GM18873 (cell line): ENCODE data around the gene GRIK4.
"Not testable (repeated sequence)": the region's sequence is repeated elsewhere in the genome, so short reads cannot be mapped to it uniquely, and the experiment has no call there.

Source experiments
- ATAC-seq: cut with Tn5 transposase; IDR thresholded peaks from one replicate; pipeline ENCODE4 v1.9.1; 2021; ENCODE audit warnings: mild to moderate bottlenecking, moderate library complexity, moderate number of reproducible peaks; ENCODE audit not compliant: unreplicated experiment, low FRiP score

GRIK4 gene

GRCh38 chr11:120511116-120511819 lies at the start of gene GRIK4:
Gene GRIK4, plus strand, starts transcription at chr11:120511748. Its CDS starts 148,571 bp downstream, at chr11:120660319.
- ATAC-seq, result no peak

DNA sequence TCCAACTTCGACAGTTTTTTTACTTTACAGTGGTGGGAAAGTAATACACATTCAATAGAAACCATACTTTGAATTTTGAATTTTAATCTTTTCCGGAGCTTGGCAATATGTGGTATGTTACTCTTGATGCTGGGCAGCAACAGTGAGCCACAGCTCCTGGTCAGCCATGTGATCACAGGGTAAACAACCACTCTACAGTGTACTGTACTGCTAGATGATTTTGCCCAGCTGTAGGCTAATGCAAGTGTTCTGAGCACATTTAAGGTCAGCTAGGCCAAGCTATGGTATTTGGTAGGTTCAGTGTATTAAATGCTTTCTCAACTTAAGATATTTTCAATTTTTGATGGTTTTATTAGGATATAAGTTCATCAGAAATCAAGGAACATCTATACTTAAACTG lies 48.7 kb upstream of the GRIK4 start:
- ATAC-seq, result no peak

- ATAC-seq, result no peak
These were observed 45.5 kb upstream of the GRIK4 start for GRCh38 chr11:120465921-120466534.

- ATAC-seq, result no peak
These were observed 43.9 kb upstream of the GRIK4 start for GRCh38 chr11:120467627-120468026.

- no peak for ATAC-seq
These were observed 40.4 kb upstream of the GRIK4 start for GRCh38 chr11:120471131-120471530.

DNA sequence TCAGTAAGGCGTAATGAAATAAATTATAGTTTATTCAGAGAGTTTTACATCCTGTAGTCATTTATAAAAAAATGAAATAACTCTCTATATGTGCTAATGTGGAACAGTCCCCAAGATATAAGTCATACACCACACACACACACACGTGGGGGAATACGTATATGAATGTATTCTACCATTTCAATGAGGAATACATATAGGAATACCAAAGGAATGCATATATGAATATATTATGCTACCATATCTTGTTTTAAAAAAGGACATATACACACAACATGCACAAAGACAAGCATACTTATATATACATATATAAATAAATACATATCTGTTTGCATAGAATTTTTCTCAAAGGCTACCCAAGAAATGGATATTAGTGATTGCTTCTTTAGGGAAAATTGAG lies 39.6 kb upstream of the GRIK4 start:
- ATAC-seq, result no peak

- no peak for ATAC-seq
These were observed 38.0 kb upstream of the GRIK4 start for GRCh38 chr11:120473503-120473902.

GRCh38 chr11:120482149-120482548 lies 29.4 kb upstream of the GRIK4 start:
- ATAC-seq, result no peak

DNA sequence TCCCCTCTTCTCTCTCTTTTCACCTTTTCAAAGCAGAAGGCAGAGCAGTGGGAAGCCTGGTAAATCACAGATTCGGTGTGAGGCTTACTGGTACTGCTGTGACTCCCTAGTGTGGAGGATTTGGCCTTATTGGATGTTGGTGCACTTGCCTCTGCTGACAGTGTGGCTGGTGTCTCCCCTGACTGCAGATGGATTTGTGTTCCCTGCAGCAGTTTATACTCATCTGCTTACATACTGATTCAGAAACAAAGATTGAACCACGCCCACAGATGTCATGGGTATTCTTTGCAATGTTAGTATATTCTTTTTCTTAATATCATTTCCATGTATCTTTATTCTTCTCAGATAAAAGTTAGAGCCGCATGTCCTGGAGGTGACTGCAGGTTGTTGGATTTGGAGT lies 26.8 kb upstream of the GRIK4 start:
- ATAC-seq, result no peak

GRCh38 chr11:120486138-120486537 lies 25.4 kb upstream of the GRIK4 start:
- no peak for ATAC-seq

GRCh38 chr11:120489799-120490198 lies 21.7 kb upstream of the GRIK4 start:
- ATAC-seq, result no peak

- no peak for ATAC-seq
These were observed 19.1 kb upstream of the GRIK4 start for GRCh38 chr11:120492486-120492885.

- no peak for ATAC-seq
These were observed 17.0 kb upstream of the GRIK4 start for GRCh38 chr11:120494595-120494994.

- ATAC-seq, result no peak
These were observed 12.5 kb upstream of the GRIK4 start for GRCh38 chr11:120499088-120499487.

GRCh38 chr11:120499859-120500258 lies 11.7 kb upstream of the GRIK4 start:
- no peak for ATAC-seq

DNA sequence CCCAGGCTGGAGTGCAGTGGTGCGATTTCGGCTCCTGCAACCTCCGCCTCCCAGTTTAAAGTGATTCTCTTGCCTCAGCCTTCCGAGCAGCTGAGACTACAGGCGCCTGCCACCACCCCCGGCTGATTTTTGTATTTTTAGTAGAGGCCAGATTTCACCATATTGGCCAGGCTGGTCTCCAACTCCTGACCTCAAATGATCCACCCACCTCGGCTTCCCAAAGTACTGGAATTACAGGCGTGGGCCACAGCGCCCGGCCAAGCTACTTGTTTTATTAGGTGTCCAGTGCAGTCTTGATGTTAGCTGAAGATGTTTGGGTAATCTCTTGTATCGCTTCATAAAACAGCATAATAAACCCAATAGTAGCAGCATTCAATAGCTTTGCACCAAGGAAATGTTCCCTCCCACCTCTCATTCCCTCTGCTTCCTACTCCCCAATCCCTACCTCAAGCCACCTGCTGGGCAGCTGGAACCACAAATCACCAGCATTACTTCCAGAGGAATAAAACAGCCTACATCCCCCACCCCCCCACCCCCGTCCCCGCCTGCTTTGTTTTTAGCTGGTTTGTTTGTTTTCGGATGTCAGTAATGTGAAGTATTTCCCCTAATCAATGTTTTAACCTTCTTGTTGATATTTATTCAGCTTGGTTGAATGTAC lies 11.0 kb upstream of the GRIK4 start:
- no peak for ATAC-seq

- no peak for ATAC-seq
These were observed 10.1 kb upstream of the GRIK4 start for GRCh38 chr11:120501440-120501839.

DNA sequence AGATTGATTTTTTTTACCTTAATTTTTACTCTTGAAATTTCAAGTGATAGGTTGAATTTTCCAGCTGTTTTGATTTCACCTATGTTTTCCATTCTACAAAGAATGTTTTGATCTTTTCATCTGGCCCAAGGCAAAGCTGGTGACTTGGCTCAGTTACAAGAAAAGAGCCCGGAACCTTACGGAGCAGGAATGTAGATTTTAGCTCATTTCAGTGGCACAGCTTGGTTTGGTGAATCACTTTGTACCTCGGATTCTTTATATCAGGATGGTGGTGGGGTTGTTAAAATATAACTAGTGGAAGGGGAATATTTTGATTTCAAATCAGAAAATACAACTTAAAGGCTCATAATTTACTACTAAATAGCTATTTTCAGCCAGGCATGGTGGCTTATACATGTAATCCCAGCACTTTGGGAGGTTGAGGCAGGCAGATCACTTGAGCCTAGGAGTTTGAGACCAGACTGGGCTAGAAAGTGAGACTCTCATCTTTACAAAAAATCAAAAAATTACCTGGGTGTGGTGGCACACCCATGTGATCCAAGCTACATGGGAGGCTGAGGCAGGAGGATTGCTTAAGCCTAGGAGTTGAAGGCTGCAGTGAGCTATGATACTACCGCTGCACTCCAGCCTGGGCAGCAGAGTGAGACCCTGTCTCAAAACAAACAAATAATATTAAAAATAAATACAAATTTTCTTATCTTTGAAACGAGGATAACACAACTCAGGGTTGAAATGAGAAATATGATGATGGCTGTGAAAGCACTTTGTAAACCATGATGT lies 9.4 kb upstream of the GRIK4 start:
- no peak for ATAC-seq

GRCh38 chr11:120503529-120503928 lies 8.0 kb upstream of the GRIK4 start:
- not testable (repeated sequence) for ATAC-seq

GRCh38 chr11:120505801-120506425 lies 5.6 kb upstream of the GRIK4 start:
- ATAC-seq, result no peak
